ENCODE results near the gene SLX9. TPM values are rescaled to one million over a fixed set of nuclear protein-coding genes. Genes with fewer than 3 reads are reported as not detected.

SLX9 gene
- polyA plus RNA-seq, 1 donor from 2014 or later, result 15.4 TPM

DNA sequence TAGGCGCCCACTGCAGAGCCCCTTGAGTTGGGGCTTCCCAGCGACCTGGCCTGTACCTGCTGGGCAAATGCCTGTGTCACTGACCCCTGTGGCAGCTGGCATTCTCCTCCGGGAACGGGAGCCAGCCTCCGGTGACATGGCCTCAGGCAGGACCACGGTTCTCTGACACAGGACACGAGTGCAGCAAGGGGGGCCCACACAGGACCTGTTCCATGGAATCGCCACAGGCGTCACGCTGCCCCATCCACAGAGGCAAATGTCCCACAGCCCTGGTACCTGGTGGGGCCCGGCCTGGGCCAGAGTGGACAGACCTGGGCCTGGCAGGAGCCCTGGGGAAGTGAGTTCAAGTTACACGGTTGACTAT, 21.7 kb upstream of the SLX9 start:
- peaks cover 4% of the 10 kb centered on the region for H3K9me3 ChIP-seq (ENCODE audit: low read length)
- H3K27ac ChIP-seq (ENCODE audit: low read length), result no peak overlapping the region

DNA sequence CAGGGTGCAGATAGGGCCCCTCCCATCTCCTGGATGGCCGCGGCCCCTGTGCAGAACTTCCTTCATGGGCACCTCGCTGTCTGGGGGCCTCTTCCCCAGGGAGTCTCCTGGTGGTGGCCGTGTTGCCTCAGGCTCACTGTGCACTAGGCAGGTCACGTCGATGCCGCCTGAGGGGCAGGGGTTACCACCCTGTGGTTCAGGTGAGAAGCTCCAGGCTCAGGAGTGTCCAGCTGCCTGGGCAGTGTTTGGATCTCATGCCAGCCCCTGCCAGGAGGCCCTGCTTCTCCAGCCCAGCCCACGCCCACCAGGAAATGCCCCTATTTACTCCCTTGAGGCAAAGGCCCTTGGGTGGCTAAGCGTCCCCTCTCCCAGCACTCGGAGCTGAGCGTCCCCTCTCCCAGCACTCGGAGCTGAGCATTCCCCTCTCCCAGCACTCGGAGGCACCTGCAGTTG, 21.2 kb upstream of the SLX9 start:
- H3K36me3 ChIP-seq (ENCODE audit: insufficient read depth, low read length), result no peaks in the 10 kb centered on the region
- peak overlapping the region; percentile 13 for H3K4me3 ChIP-seq (ENCODE audit: low read length)
- H2AFZ ChIP-seq (ENCODE audit: low read depth, low read length), result no peak overlapping the region
- H4K20me1 ChIP-seq (ENCODE audit: insufficient read depth), result no peaks in the 10 kb centered on the region
- H3K27me3 ChIP-seq (ENCODE audit: insufficient read depth, low read depth, low read length), result peaks cover 66% of the 10 kb centered on the region
- H3K9me2 ChIP-seq (ENCODE audit: insufficient read depth, low read length), result no peaks in the 10 kb centered on the region
- peaks cover 5% of the 10 kb centered on the region for H3K9me3 ChIP-seq (ENCODE audit: low read length)
- H3K9ac ChIP-seq (ENCODE audit: low read length), result no peak overlapping the region
- no peaks in the 10 kb centered on the region for H3K79me2 ChIP-seq (replicated peaks; ENCODE audit: insufficient read depth, low read length)
- no peak overlapping the region for H3K4me2 ChIP-seq (ENCODE audit: low read length)
- no peaks in the 10 kb centered on the region for H3F3A ChIP-seq (ENCODE audit: insufficient read depth, low read length, poor library complexity, severe bottlenecking)
- no peak overlapping the region for H3K27ac ChIP-seq (ENCODE audit: low read length)
- no peak for TF ChIP-seq SMC3 (conservative IDR thresholded peaks at IDR 0.05; ENCODE audit: poor library complexity)
- no peak for TF ChIP-seq EZH2 (IDR thresholded peaks at IDR 0.05; ENCODE audit: borderline replicate concordance, insufficient read depth, low read length, poor library complexity, severe bottlenecking)
- no peak for TF ChIP-seq EP300 (conservative IDR thresholded peaks at IDR 0.05; ENCODE audit: poor library complexity, severe bottlenecking)
- no peak for TF ChIP-seq POLR2AphosphoS5 (IDR thresholded peaks at IDR 0.05)
- no peak for TF ChIP-seq CTCF (IDR thresholded peaks at IDR 0.05; ENCODE audit: poor library complexity, severe bottlenecking)
- no peak for TF ChIP-seq REST (IDR thresholded peaks at IDR 0.05; ENCODE audit: borderline replicate concordance)

More for the DNA sequence above, 21.7 kb upstream of the SLX9 start:
- H2AFZ ChIP-seq (ENCODE audit: low read depth, low read length), result no peak overlapping the region
- no peak overlapping the region for H3K4me2 ChIP-seq (ENCODE audit: low read length)
- H3K9ac ChIP-seq (ENCODE audit: low read length), result no peak overlapping the region
- H3K36me3 ChIP-seq (ENCODE audit: insufficient read depth, low read length), result no peaks in the 10 kb centered on the region
- H3K4me3 ChIP-seq (ENCODE audit: low read length), result no peak overlapping the region
- H3K27me3 ChIP-seq (ENCODE audit: insufficient read depth, low read depth, low read length), result peaks cover 61% of the 10 kb centered on the region
- H3K9me2 ChIP-seq (ENCODE audit: insufficient read depth, low read length), result no peaks in the 10 kb centered on the region
- H4K20me1 ChIP-seq (ENCODE audit: insufficient read depth), result no peaks in the 10 kb centered on the region
- H3F3A ChIP-seq (ENCODE audit: insufficient read depth, low read length, poor library complexity, severe bottlenecking), result no peaks in the 10 kb centered on the region
- no peaks in the 10 kb centered on the region for H3K79me2 ChIP-seq (replicated peaks; ENCODE audit: insufficient read depth, low read length)
- TF ChIP-seq REST (IDR thresholded peaks at IDR 0.05; ENCODE audit: borderline replicate concordance) (no peak), TAF1 (IDR thresholded peaks at IDR 0.05; ENCODE audit: low read depth) (no peak), RAD21 (conservative IDR thresholded peaks at IDR 0.05) (no peak), EZH2 (IDR thresholded peaks at IDR 0.05; ENCODE audit: borderline replicate concordance, insufficient read depth, low read length, poor library complexity, severe bottlenecking) (no peak), EP300 (conservative IDR thresholded peaks at IDR 0.05; ENCODE audit: poor library complexity, severe bottlenecking) (no peak), CTCF (IDR thresholded peaks at IDR 0.05; ENCODE audit: poor library complexity, severe bottlenecking) (no peak), SMC3 (conservative IDR thresholded peaks at IDR 0.05; ENCODE audit: poor library complexity) (no peak), POLR2AphosphoS5 (IDR thresholded peaks at IDR 0.05) (no peak), MXI1 (conservative IDR thresholded peaks at IDR 0.05; ENCODE audit: poor library complexity, severe bottlenecking) (no peak)
